HEK293 (cell line): Measurements from ENCODE around the gene GARIN5B.
"Not testable (repeated sequence)": the region's sequence is repeated elsewhere in the genome, so short reads cannot be mapped to it uniquely, and the experiment has no call there.

Experiments used
- CTCF ChIA-PET: fragments of 350-600 bp; formaldehyde crosslinking; extraction: SDS; loops from one replicate; lab custom pipeline; 2021; ENCODE audit warnings: antibody characterized with exemption; lab: Yijun Ruan, JAX
- POLR2A ChIA-PET: fragments of 300-600 bp; formaldehyde crosslinking; extraction: SDS; loops from one replicate; lab custom pipeline; 2020; ENCODE audit warnings: antibody characterized with exemption, inconsistent platforms; lab: Yijun Ruan, JAX
- H3K27ac ChIP-seq: fragments of 200-500 bp; sonication (Bioruptor generic); 2 replicates; pipeline ENCODE4 v1.5.1; 2014; ENCODE audit warnings: low read depth, low read length, control low read depth, inconsistent platforms; ENCODE audit errors: extremely low read depth
- H3K36me3 ChIP-seq, 2 experiments: fragments of 200-500 bp in 1 of 2; sonication (Bioruptor generic) in 1 of 2; 1 replicate in 1 of 2; 2 replicates in 1 of 2; pipeline ENCODE4 v1.5.1; 2014 to 2017; ENCODE audit warnings: inconsistent platforms in 2 of 2, low read length in 2 of 2; ENCODE audit not compliant: control insufficient read depth in 2 of 2, insufficient read depth in 1 of 2
- H3K4me1 ChIP-seq: fragments of 200-500 bp; sonication (Bioruptor generic); 2 replicates; pipeline ENCODE4 v1.5.1; 2014; ENCODE audit warnings: mild to moderate bottlenecking, low read length, inconsistent platforms; ENCODE audit not compliant: control insufficient read depth, insufficient read depth
- H3K4me3 ChIP-seq: 2 replicates; pipeline ENCODE4 v1.5.1; 2011; ENCODE audit warnings: low read depth, mild to moderate bottlenecking, control low read depth, low read length, moderate library complexity
- H3K9me3 ChIP-seq: fragments of 200-500 bp; sonication (Bioruptor generic); 2 replicates; pipeline ENCODE4 v1.5.1; 2014; ENCODE audit warnings: low read depth, low read length, inconsistent platforms; ENCODE audit not compliant: control insufficient read depth, insufficient read depth
- GLIS1 ChIP-seq: fragments of 450-650 bp; formaldehyde crosslinking; IDR thresholded peaks from 2 replicates; pipeline ENCODE4 v1.5.1; 2016; ENCODE audit warnings: missing biosample characterization, missing genetic modification characterization
- HIC1 ChIP-seq: fragments of 450-650 bp; formaldehyde crosslinking; IDR thresholded peaks from 2 replicates; pipeline ENCODE4 v1.5.1; 2016; ENCODE audit warnings: missing biosample characterization, missing genetic modification characterization
- HOXD13 ChIP-seq: sonication (generic); formaldehyde crosslinking; IDR thresholded peaks from 2 replicates; pipeline ENCODE4 v1.8.0; 2022; ENCODE audit warnings: missing genetic modification reagents, borderline replicate concordance
- MEIS1 ChIP-seq: sonication (generic); formaldehyde crosslinking; IDR thresholded peaks from 2 replicates; pipeline ENCODE4 v1.8.1; 2022; ENCODE audit warnings: missing genetic modification reagents, mild to moderate bottlenecking, borderline replicate concordance
- PATZ1 ChIP-seq: fragments of 450-650 bp; formaldehyde crosslinking; IDR thresholded peaks from 2 replicates; pipeline ENCODE4 v1.5.1; 2016; ENCODE audit warnings: missing biosample characterization, missing genetic modification characterization
- PRDM4 ChIP-seq: fragments of 450-650 bp; formaldehyde crosslinking; IDR thresholded peaks from 2 replicates; pipeline ENCODE4 v1.5.1; 2017; ENCODE audit warnings: missing biosample characterization, missing genetic modification characterization
- TSHZ1 ChIP-seq: fragments of 450-650 bp; formaldehyde crosslinking; IDR thresholded peaks from 2 replicates; pipeline ENCODE4 v1.5.1; 2016; ENCODE audit warnings: missing biosample characterization, missing genetic modification characterization, borderline replicate concordance
- YY1 ChIP-seq: fragments of 450-650 bp; formaldehyde crosslinking; IDR thresholded peaks from 2 replicates; pipeline ENCODE4 v1.5.1; 2018; ENCODE audit warnings: missing biosample characterization, missing genetic modification characterization
- YY2 ChIP-seq: fragments of 450-650 bp; formaldehyde crosslinking; IDR thresholded peaks from 2 replicates; pipeline ENCODE4 v1.5.1; 2016; ENCODE audit warnings: missing biosample characterization, missing genetic modification characterization
- ZIC2 ChIP-seq: fragments of 450-650 bp; formaldehyde crosslinking; IDR thresholded peaks from 2 replicates; pipeline ENCODE4 v1.5.1; 2016; ENCODE audit warnings: missing biosample characterization, missing genetic modification characterization
- ZNF266 ChIP-seq: fragments of 450-650 bp; formaldehyde crosslinking; IDR thresholded peaks from 2 replicates; pipeline ENCODE4 v1.5.1; 2016; ENCODE audit warnings: missing biosample characterization, missing genetic modification characterization, low read depth
- ZNF366 ChIP-seq: fragments of 450-650 bp; formaldehyde crosslinking; conservative IDR thresholded peaks from 2 replicates; pipeline ENCODE4 v1.5.1; 2016; ENCODE audit warnings: missing biosample characterization, missing genetic modification characterization
- ZNF610 ChIP-seq: fragments of 450-650 bp; formaldehyde crosslinking; IDR thresholded peaks from 2 replicates; pipeline ENCODE4 v1.5.1; 2016; ENCODE audit warnings: missing biosample characterization, missing genetic modification characterization, borderline replicate concordance
- ZNF621 ChIP-seq: fragments of 450-650 bp; formaldehyde crosslinking; IDR thresholded peaks from 2 replicates; pipeline ENCODE4 v1.5.1; 2017; ENCODE audit warnings: missing biosample characterization, missing genetic modification characterization

GARIN5B gene

GRCh38 chr19:55402509-55402908, 39.4 kb upstream of the GARIN5B start:
- H3K27ac ChIP-seq = peak overlapping the region; percentile 41; the same call in 1 of the 2 replicates
- no peak for TF ChIP-seq PRDM4 (tag by site-specific recombination)
- TF ChIP-seq GLIS1 = peak; percentile 73; the same call in 1 of the 2 replicates
- no peak for TF ChIP-seq HOXD13 (CRISPR knock-in tag)
- peak; percentile 26; the same call in 1 of the 2 replicates for TF ChIP-seq ZIC2 (tag by site-specific recombination)
- no peak for TF ChIP-seq ZNF366
- TF ChIP-seq ZNF621 (tag by site-specific recombination) = no peak
- no peak for TF ChIP-seq YY1 (tag by site-specific recombination)
- TF ChIP-seq YY2 = no peak
- TF ChIP-seq TSHZ1 (tag by site-specific recombination) = no peak
- 0 out of 2 replicates have a peak, but pooled peaks have one; percentile 15 for TF ChIP-seq HIC1 (tag by site-specific recombination)
- TF ChIP-seq ZNF610 (tag by site-specific recombination) = no peak
- no peak for TF ChIP-seq MEIS1 (CRISPR knock-in tag)
- TF ChIP-seq PATZ1 (tag by site-specific recombination) = 0 out of 2 replicates have a peak, but pooled peaks have one; percentile 20
- TF ChIP-seq ZNF266 (tag by site-specific recombination) = no peak
- H3K9me3 ChIP-seq = no peaks in the 10 kb centered on the region
- ChIA-PET CTCF (interaction anchor here (0.6 to 1.4 kb wide), 4 partner anchors 15 to 242 kb away, joined by 3 to 6 read pairs (median 4); no protein-coding TSS in a partner anchor), POLR2A (interaction anchor here (0.5 to 2.5 kb wide), 10 partner anchors 11 to 136 kb away, joined by 3 to 22 read pairs (median 3); partner anchors contain the start of genes HSPBP1 and KMT5C)
- H3K4me3 ChIP-seq = no peak overlapping the region
- peaks cover 46 to 64% of the 10 kb centered on the region in 2 experiments for H3K36me3 ChIP-seq
- peaks cover 5% of the 10 kb centered on the region for H3K4me1 ChIP-seq

GRCh38 chr19:55401390-55401789, 38.3 kb upstream of the GARIN5B start:
- peaks cover 45 to 58% of the 10 kb centered on the region in 2 experiments for H3K36me3 ChIP-seq
- H3K4me1 ChIP-seq, H3K4me3 ChIP-seq, H3K27ac ChIP-seq, H3K9me3 ChIP-seq, CTCF ChIA-PET: not testable (repeated sequence)
- POLR2A ChIA-PET = interaction anchor here (0.8 to 3.9 kb wide), 2 partner anchors 13 to 33 kb away, joined by 3 to 62 read pairs; partner anchors contain the start of gene RPL28
